PC-3 (cell line): ENCODE results near the gene CHSY1. TPM values are rescaled to one million over a fixed set of nuclear protein-coding genes. Genes with fewer than 3 reads are reported as not detected.

Source experiments
- ATAC-seq: fragments of 200-7000 bp; cut with Tn5 transposase; 2 replicates; pipeline ENCODE4 v1.9.1; 2020; ENCODE audit warnings: mild to moderate bottlenecking, moderate library complexity
- BruUV-seq: library from RNA; stranded (reverse); fragments of 400-500 nt; replicated peaks from 2 replicates; lab custom pipeline; 2021; lab: Mats Ljungman, UMichigan
- CTCF ChIA-PET: fragments of 300-600 bp; sonication (Branson Sonifier 250); formaldehyde crosslinking; loops from one replicate; lab custom pipeline; 2022; ENCODE audit warnings: antibody characterized with exemption; lab: Charles Lee
- POLR2A ChIA-PET: fragments of 300-600 bp; sonication (Branson Sonifier 250); formaldehyde crosslinking; loops from one replicate; lab custom pipeline; 2022; ENCODE audit warnings: antibody characterized with exemption; ENCODE audit not compliant: unreplicated experiment; lab: Charles Lee
- DNase-seq: peaks from one replicate; pipeline ENCODE4 v3.0.0-alpha.2; 2015
- H2AFZ ChIP-seq: fragments of 300-600 bp; sonication (generic); 2 replicates; pipeline ENCODE4 v1.6.0; 2016; ENCODE audit warnings: antibody characterized with exemption, low read length
- H3F3A ChIP-seq: fragments of 300-600 bp; sonication (generic); one replicate; pipeline ENCODE4 v1.6.0; 2017; ENCODE audit warnings: antibody characterized with exemption, low read length, control low read depth, mild to moderate bottlenecking; ENCODE audit not compliant: unreplicated experiment
- H3K27ac ChIP-seq: fragments of 300-600 bp; sonication (generic); 2 replicates; pipeline ENCODE4 v1.5.1; 2016; ENCODE audit warnings: mild to moderate bottlenecking, low read length
- H3K27me3 ChIP-seq: fragments of 300-600 bp; sonication (generic); 2 replicates; pipeline ENCODE4 v1.6.1; 2016; ENCODE audit warnings: low read length, mixed read lengths
- H3K36me3 ChIP-seq: fragments of 300-600 bp; sonication (generic); 2 replicates; pipeline ENCODE4 v1.6.1; 2016; ENCODE audit warnings: low read depth, mixed run types, low read length, mixed read lengths
- H3K4me1 ChIP-seq: fragments of 300-600 bp; sonication (generic); 2 replicates; pipeline ENCODE4 v1.5.1; 2016; ENCODE audit warnings: low read length; ENCODE audit not compliant: insufficient read depth
- H3K4me2 ChIP-seq: fragments of 300-600 bp; sonication (generic); 2 replicates; pipeline ENCODE4 v1.6.0; 2016; ENCODE audit warnings: low read length
- H3K4me3 ChIP-seq: fragments of 300-600 bp; sonication (generic); 2 replicates; pipeline ENCODE4 v1.5.1; 2016; ENCODE audit warnings: mild to moderate bottlenecking, low read length, mixed read lengths
- H3K79me2 ChIP-seq: fragments of 300-600 bp; sonication (generic); 2 replicates; pipeline ENCODE4 v1.6.1; 2017; ENCODE audit warnings: low read length, mixed read lengths
- H3K9ac ChIP-seq: fragments of 300-600 bp; sonication (generic); 2 replicates; pipeline ENCODE4 v1.6.0; 2016; ENCODE audit warnings: mild to moderate bottlenecking, low read length
- H3K9me2 ChIP-seq: fragments of 300-600 bp; sonication (generic); replicated peaks from 2 replicates; pipeline ENCODE4 v1.6.1; 2016; ENCODE audit warnings: mixed run types, low read length, mixed read lengths
- H3K9me3 ChIP-seq: fragments of 300-600 bp; sonication (generic); 2 replicates; pipeline ENCODE4 v1.6.1; 2016; ENCODE audit warnings: low read length, mixed read lengths
- H4K20me1 ChIP-seq: fragments of 300-600 bp; sonication (generic); 2 replicates; pipeline ENCODE4 v1.6.1; 2016; ENCODE audit warnings: low read length, mixed read lengths
- EZH2 ChIP-seq: fragments of 300-600 bp; sonication (generic); IDR thresholded peaks from one replicate; pipeline ENCODE4 v1.6.1; 2017; ENCODE audit warnings: antibody characterized with exemption, mild to moderate bottlenecking, low read length; ENCODE audit not compliant: unreplicated experiment
- EZH2phosphoT487 ChIP-seq: fragments of 300-600 bp; sonication (generic); IDR thresholded peaks from 2 replicates; pipeline ENCODE4 v1.6.1; 2018; ENCODE audit warnings: mild to moderate bottlenecking, antibody characterized with exemption, low read length, borderline replicate concordance
- intact Hi-C: fragments of 100-400 bp; cut with micrococcal nuclease; formaldehyde crosslinking; loops from 2 replicates; pipeline ENCODE4 v1.9.0; 2023
- total RNA-seq: library from RNA; depleted of rRNA; stranded (reverse); fragments of >200 nt; gene quantifications from 2 replicates; pipeline ENCODE4 v1.2.3, GENCODE V29; 2014
- TF ChIP-seq, protein P1 (sequence below): fragments of 300-600 bp; sonication (generic); conservative IDR thresholded peaks from 2 replicates; pipeline ENCODE4 v1.5.1; 2017; ENCODE audit warnings: antibody characterized with exemption, low read depth, mild to moderate bottlenecking, low read length

Gene CHSY1
- total RNA-seq, 1 experiment from 2014 or later: 13.8 TPM

DNA sequence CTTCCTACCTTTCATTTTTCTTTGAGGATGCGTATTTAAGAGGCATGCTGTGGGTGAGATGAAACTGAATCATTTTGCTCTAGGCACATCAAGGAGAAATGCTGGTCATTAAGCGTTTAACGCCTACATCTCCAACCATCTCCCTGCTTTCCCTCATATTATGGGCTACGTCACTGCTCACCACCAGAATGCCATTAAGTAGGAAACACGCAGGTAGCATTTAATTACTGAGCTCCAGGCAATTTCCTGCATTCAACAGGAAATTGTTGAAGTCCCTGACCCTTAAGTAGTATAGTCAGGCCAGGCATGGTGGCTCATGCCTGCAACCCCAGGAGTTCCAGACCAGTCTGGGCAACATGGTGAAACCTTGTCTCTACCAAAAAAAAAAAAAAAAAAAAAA lies 66.1 kb downstream of the CHSY1 start:
- ATAC-seq: no peak
- no peaks in the 10 kb centered on the region for H3K27me3 ChIP-seq
- intact Hi-C loops: loop anchor here (5.0 kb wide), 1 partner anchor 67 kb away; the partner anchor contains the start of gene CHSY1
- CTCF ChIA-PET: no interaction called here
- no peak overlapping the region for H3K4me3 ChIP-seq
- peaks cover 86% of the 10 kb centered on the region for H3K79me2 ChIP-seq
- no peak overlapping the region for H3K27ac ChIP-seq
- H3F3A ChIP-seq: no peaks in the 10 kb centered on the region
- H3K4me1 ChIP-seq: peaks cover 13% of the 10 kb centered on the region; the same call in 1 of the 2 replicates
- H4K20me1 ChIP-seq: 0 out of 2 replicates have a peak, but pooled peaks cover 3% of the 10 kb centered on the region
- no peaks in the 10 kb centered on the region for H3K9me2 ChIP-seq
- no peak overlapping the region for H2AFZ ChIP-seq
- no TSS peak for BruUV-seq
- H3K9me3 ChIP-seq: no peaks in the 10 kb centered on the region
- no peak overlapping the region for H3K9ac ChIP-seq
- no peak overlapping the region for H3K4me2 ChIP-seq
- DNase-seq: no peak
- peaks cover 3% of the 10 kb centered on the region; the same call in 1 of the 2 replicates for H3K36me3 ChIP-seq
- POLR2A ChIA-PET: no interaction called here
- TF ChIP-seq, protein P1, sequence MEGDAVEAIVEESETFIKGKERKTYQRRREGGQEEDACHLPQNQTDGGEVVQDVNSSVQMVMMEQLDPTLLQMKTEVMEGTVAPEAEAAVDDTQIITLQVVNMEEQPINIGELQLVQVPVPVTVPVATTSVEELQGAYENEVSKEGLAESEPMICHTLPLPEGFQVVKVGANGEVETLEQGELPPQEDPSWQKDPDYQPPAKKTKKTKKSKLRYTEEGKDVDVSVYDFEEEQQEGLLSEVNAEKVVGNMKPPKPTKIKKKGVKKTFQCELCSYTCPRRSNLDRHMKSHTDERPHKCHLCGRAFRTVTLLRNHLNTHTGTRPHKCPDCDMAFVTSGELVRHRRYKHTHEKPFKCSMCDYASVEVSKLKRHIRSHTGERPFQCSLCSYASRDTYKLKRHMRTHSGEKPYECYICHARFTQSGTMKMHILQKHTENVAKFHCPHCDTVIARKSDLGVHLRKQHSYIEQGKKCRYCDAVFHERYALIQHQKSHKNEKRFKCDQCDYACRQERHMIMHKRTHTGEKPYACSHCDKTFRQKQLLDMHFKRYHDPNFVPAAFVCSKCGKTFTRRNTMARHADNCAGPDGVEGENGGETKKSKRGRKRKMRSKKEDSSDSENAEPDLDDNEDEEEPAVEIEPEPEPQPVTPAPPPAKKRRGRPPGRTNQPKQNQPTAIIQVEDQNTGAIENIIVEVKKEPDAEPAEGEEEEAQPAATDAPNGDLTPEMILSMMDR: no peak
- TF ChIP-seq EZH2phosphoT487 (no peak), EZH2 (no peak)

DNA sequence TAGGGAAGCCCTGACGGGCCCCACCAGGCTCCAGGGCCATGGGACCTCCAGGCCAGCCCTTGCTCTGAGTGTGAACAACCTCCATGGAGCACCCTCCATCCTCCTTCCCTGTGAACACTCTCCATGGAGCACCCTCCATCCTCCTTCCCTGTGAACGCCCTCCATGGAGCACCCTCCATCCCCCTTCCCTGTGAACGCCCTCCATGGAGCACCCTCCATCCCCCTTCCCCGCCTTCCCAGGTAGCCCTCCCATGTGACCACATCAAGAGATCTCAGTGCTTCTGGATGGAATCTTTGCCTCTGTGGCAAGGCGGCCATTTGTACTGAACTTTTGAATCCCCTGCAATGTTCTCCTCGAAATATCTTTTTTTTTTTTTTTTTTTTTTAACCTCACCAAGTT lies 66.5 kb downstream of the CHSY1 start:
- H3K4me3 ChIP-seq: no peak overlapping the region
- ChIA-PET CTCF (no interaction called here), POLR2A (no interaction called here)
- no peak for TF ChIP-seq EZH2phosphoT487
- no TSS peak for BruUV-seq
- peaks cover 3% of the 10 kb centered on the region; the same call in 1 of the 2 replicates for H3K36me3 ChIP-seq
- no peaks in the 10 kb centered on the region for H3K9me2 ChIP-seq
- H3F3A ChIP-seq: no peaks in the 10 kb centered on the region
- no peak overlapping the region for H3K9ac ChIP-seq
- no peaks in the 10 kb centered on the region for H4K20me1 ChIP-seq
- no peak for ATAC-seq
- intact Hi-C loops: loop anchor here (5.0 kb wide), 1 partner anchor 67 kb away; the partner anchor contains the start of gene CHSY1
- H3K79me2 ChIP-seq: peaks cover 83% of the 10 kb centered on the region
- H3K4me2 ChIP-seq: no peak overlapping the region
- no peaks in the 10 kb centered on the region for H3K27me3 ChIP-seq
- H2AFZ ChIP-seq: no peak overlapping the region
- no peak for DNase-seq
- peaks cover 13% of the 10 kb centered on the region; the same call in 1 of the 2 replicates for H3K4me1 ChIP-seq
- no peaks in the 10 kb centered on the region for H3K9me3 ChIP-seq
- H3K27ac ChIP-seq: no peak overlapping the region

DNA sequence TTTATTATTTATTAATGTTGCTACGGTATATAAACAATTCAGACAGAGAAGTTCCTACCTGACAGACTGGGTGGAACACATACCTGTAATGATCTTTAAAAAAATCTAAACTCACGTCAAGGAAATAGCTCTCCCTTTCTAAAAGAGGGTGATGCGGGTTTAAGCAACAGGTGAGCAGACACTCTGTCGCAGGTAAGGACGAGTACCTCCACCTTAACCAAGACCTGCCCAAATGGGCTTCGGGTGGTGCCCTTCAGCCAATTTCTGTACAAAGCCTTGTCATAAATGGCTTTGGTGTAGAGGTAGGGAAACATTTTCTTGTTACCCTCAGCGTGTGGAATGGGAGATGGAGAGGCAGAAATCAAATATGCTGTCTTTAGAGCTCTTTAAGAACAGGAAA lies 67.0 kb downstream of the CHSY1 start:
- DNase-seq (no peak), ATAC-seq (no peak)
- Histone ChIP-seq H3K9me2 (no peaks in the 10 kb centered on the region), H3F3A (no peaks in the 10 kb centered on the region), H3K27ac (no peak overlapping the region), H3K4me3 (no peak overlapping the region), H2AFZ (no peak overlapping the region), H3K27me3 (no peaks in the 10 kb centered on the region), H3K36me3 (peaks cover 3% of the 10 kb centered on the region; the same call in 1 of the 2 replicates), H4K20me1 (no peaks in the 10 kb centered on the region), H3K9me3 (no peaks in the 10 kb centered on the region), H3K4me2 (no peak overlapping the region), H3K9ac (no peak overlapping the region), H3K4me1 (peaks cover 13% of the 10 kb centered on the region; the same call in 1 of the 2 replicates), H3K79me2 (peaks cover 78% of the 10 kb centered on the region)
- CTCF ChIA-PET: no interaction called here
- intact Hi-C loops: loop anchor here (5.0 kb wide), 1 partner anchor 67 kb away; the partner anchor contains the start of gene CHSY1
- POLR2A ChIA-PET: no interaction called here
- TF ChIP-seq, protein P1: no peak
- TF ChIP-seq EZH2phosphoT487 (no peak), EZH2 (no peak)
- BruUV-seq: no TSS peak
